Measurements from ENCODE around the gene TMEM87B.

Gene TMEM87B

GRCh38 chr2:112018846-112019245, 36.2 kb upstream of the TMEM87B start:
- no peak for TF ChIP-seq YY1 (IDR thresholded peaks at IDR 0.05; ENCODE audit: insufficient read depth, insufficient read length)
- TF ChIP-seq SUZ12 (IDR thresholded peaks at IDR 0.05; ENCODE audit: extremely low read depth, insufficient read depth, insufficient read length), result no peak
- TF ChIP-seq ZNF274 (IDR thresholded peaks at IDR 0.05; ENCODE audit: low read depth, low read length), result no peak
- Histone ChIP-seq H3K9ac (ENCODE audit: insufficient read length, low read depth) (no peak overlapping the region), H3K4me3 (ENCODE audit: insufficient read length, low read depth) (no peak overlapping the region), H3K4me1 (ENCODE audit: insufficient read depth, insufficient read length) (no peaks in the 10 kb centered on the region), H3K9me3 (ENCODE audit: insufficient read depth, low read length) (no peaks in the 10 kb centered on the region; the same call in 1 of the 2 replicates), H3K36me3 (ENCODE audit: insufficient read depth, insufficient read length, low read length) (peaks cover 9% of the 10 kb centered on the region), H3K27me3 (ENCODE audit: insufficient read depth, insufficient read length) (no peaks in the 10 kb centered on the region)
- no peak for DNase-seq (ENCODE audit: low read depth, low spot score)

GRCh38 chr2:112019569-112019982, 35.5 kb upstream of the TMEM87B start:
- Histone ChIP-seq H3K4me3 (ENCODE audit: insufficient read length, low read depth) (no peak overlapping the region), H3K36me3 (ENCODE audit: insufficient read depth, insufficient read length, low read length) (peaks cover 9% of the 10 kb centered on the region), H3K9ac (ENCODE audit: insufficient read length, low read depth) (no peak overlapping the region), H3K4me1 (ENCODE audit: insufficient read depth, insufficient read length) (no peaks in the 10 kb centered on the region), H3K9me3 (ENCODE audit: insufficient read depth, low read length) (no peaks in the 10 kb centered on the region; the same call in 1 of the 2 replicates), H3K27me3 (ENCODE audit: insufficient read depth, insufficient read length) (no peaks in the 10 kb centered on the region)
- no peak for TF ChIP-seq SUZ12 (IDR thresholded peaks at IDR 0.05; ENCODE audit: extremely low read depth, insufficient read depth, insufficient read length)
- TF ChIP-seq YY1 (IDR thresholded peaks at IDR 0.05; ENCODE audit: insufficient read depth, insufficient read length), result no peak
- TF ChIP-seq ZNF274 (IDR thresholded peaks at IDR 0.05; ENCODE audit: low read depth, low read length), result no peak
- no peak for DNase-seq (ENCODE audit: low read depth, low spot score)

GRCh38 chr2:112020561-112020960, 34.5 kb upstream of the TMEM87B start:
- TF ChIP-seq ZNF274 (IDR thresholded peaks at IDR 0.05; ENCODE audit: low read depth, low read length) (no peak), SUZ12 (IDR thresholded peaks at IDR 0.05; ENCODE audit: extremely low read depth, insufficient read depth, insufficient read length) (no peak), YY1 (IDR thresholded peaks at IDR 0.05; ENCODE audit: insufficient read depth, insufficient read length) (no peak)
- no peaks in the 10 kb centered on the region for H3K4me1 ChIP-seq (ENCODE audit: insufficient read depth, insufficient read length)
- no peak for DNase-seq (ENCODE audit: low read depth, low spot score)

GRCh38 chr2:112021290-112021689, 33.8 kb upstream of the TMEM87B start:
- no peak overlapping the region for H3K9ac ChIP-seq (ENCODE audit: insufficient read length, low read depth)
- no peak overlapping the region for H3K4me3 ChIP-seq (ENCODE audit: insufficient read length, low read depth)
- TF ChIP-seq ZNF274 (IDR thresholded peaks at IDR 0.05; ENCODE audit: low read depth, low read length) (no peak), SUZ12 (IDR thresholded peaks at IDR 0.05; ENCODE audit: extremely low read depth, insufficient read depth, insufficient read length) (no peak), YY1 (IDR thresholded peaks at IDR 0.05; ENCODE audit: insufficient read depth, insufficient read length) (no peak)
- H3K36me3 ChIP-seq (ENCODE audit: insufficient read depth, insufficient read length, low read length), result peaks cover 12% of the 10 kb centered on the region
- H3K27me3 ChIP-seq (ENCODE audit: insufficient read depth, insufficient read length), result no peaks in the 10 kb centered on the region
- H3K9me3 ChIP-seq (ENCODE audit: insufficient read depth, low read length), result no peaks in the 10 kb centered on the region; the same call in 1 of the 2 replicates
- no peaks in the 10 kb centered on the region for H3K4me1 ChIP-seq (ENCODE audit: insufficient read depth, insufficient read length)
- no peak for DNase-seq (ENCODE audit: low read depth, low spot score)

More at GRCh38 chr2:112020561-112020960, 34.5 kb upstream of the TMEM87B start:
- Histone ChIP-seq H3K4me3 (ENCODE audit: insufficient read length, low read depth) (no peak overlapping the region), H3K9ac (ENCODE audit: insufficient read length, low read depth) (no peak overlapping the region), H3K36me3 (ENCODE audit: insufficient read depth, insufficient read length, low read length) (peaks cover 12% of the 10 kb centered on the region), H3K27me3 (ENCODE audit: insufficient read depth, insufficient read length) (no peaks in the 10 kb centered on the region), H3K9me3 (ENCODE audit: insufficient read depth, low read length) (no peaks in the 10 kb centered on the region; the same call in 1 of the 2 replicates)

- H3K4me3 ChIP-seq (ENCODE audit: insufficient read length, low read depth), result no peak overlapping the region
- H3K9ac ChIP-seq (ENCODE audit: insufficient read length, low read depth), result no peak overlapping the region
- H3K9me3 ChIP-seq (ENCODE audit: insufficient read depth, low read length), result no peaks in the 10 kb centered on the region
- TF ChIP-seq YY1 (IDR thresholded peaks at IDR 0.05; ENCODE audit: insufficient read depth, insufficient read length) (no peak), SUZ12 (IDR thresholded peaks at IDR 0.05; ENCODE audit: extremely low read depth, insufficient read depth, insufficient read length) (no peak), ZNF274 (IDR thresholded peaks at IDR 0.05; ENCODE audit: low read depth, low read length) (no peak)
- H3K36me3 ChIP-seq (ENCODE audit: insufficient read depth, insufficient read length, low read length), result peaks cover 12% of the 10 kb centered on the region
- no peaks in the 10 kb centered on the region for H3K4me1 ChIP-seq (ENCODE audit: insufficient read depth, insufficient read length)
- H3K27me3 ChIP-seq (ENCODE audit: insufficient read depth, insufficient read length), result no peaks in the 10 kb centered on the region
- DNase-seq (ENCODE audit: low read depth, low spot score), result no peak
Measured at GRCh38 chr2:112021781-112022231, 33.3 kb upstream of the TMEM87B start.

GRCh38 chr2:112023707-112024106, 31.4 kb upstream of the TMEM87B start:
- H3K27me3 ChIP-seq (ENCODE audit: insufficient read depth, insufficient read length), result no peaks in the 10 kb centered on the region
- H3K9ac ChIP-seq (ENCODE audit: insufficient read length, low read depth), result no peak overlapping the region
- H3K36me3 ChIP-seq (ENCODE audit: insufficient read depth, insufficient read length, low read length), result peaks cover 12% of the 10 kb centered on the region
- no peaks in the 10 kb centered on the region for H3K9me3 ChIP-seq (ENCODE audit: insufficient read depth, low read length)
- H3K4me1 ChIP-seq (ENCODE audit: insufficient read depth, insufficient read length), result peaks cover 4% of the 10 kb centered on the region
- H3K4me3 ChIP-seq (ENCODE audit: insufficient read length, low read depth), result no peak overlapping the region
- no peak for DNase-seq (ENCODE audit: low read depth, low spot score)
- no peak for TF ChIP-seq ZNF274 (IDR thresholded peaks at IDR 0.05; ENCODE audit: low read depth, low read length)
- no peak for TF ChIP-seq SUZ12 (IDR thresholded peaks at IDR 0.05; ENCODE audit: extremely low read depth, insufficient read depth, insufficient read length)
- no peak for TF ChIP-seq YY1 (IDR thresholded peaks at IDR 0.05; ENCODE audit: insufficient read depth, insufficient read length)

GRCh38 chr2:112024231-112024630, 30.8 kb upstream of the TMEM87B start:
- Histone ChIP-seq H3K9ac (ENCODE audit: insufficient read length, low read depth) (no peak overlapping the region), H3K36me3 (ENCODE audit: insufficient read depth, insufficient read length, low read length) (peaks cover 12% of the 10 kb centered on the region), H3K4me1 (ENCODE audit: insufficient read depth, insufficient read length) (peaks cover 4% of the 10 kb centered on the region), H3K27me3 (ENCODE audit: insufficient read depth, insufficient read length) (no peaks in the 10 kb centered on the region), H3K4me3 (ENCODE audit: insufficient read length, low read depth) (no peak overlapping the region), H3K9me3 (ENCODE audit: insufficient read depth, low read length) (no peaks in the 10 kb centered on the region)
- TF ChIP-seq SUZ12 (IDR thresholded peaks at IDR 0.05; ENCODE audit: extremely low read depth, insufficient read depth, insufficient read length), result no peak
- TF ChIP-seq ZNF274 (IDR thresholded peaks at IDR 0.05; ENCODE audit: low read depth, low read length), result no peak
- no peak for TF ChIP-seq YY1 (IDR thresholded peaks at IDR 0.05; ENCODE audit: insufficient read depth, insufficient read length)
- DNase-seq (ENCODE audit: low read depth, low spot score), result no peak
